ENCODE measurements around the gene KATNAL2.
"Not testable (repeated sequence)": the region's sequence is repeated elsewhere in the genome, so short reads cannot be mapped to it uniquely, and the experiment has no call there.

Gene KATNAL2

GRCh38 chr18:46939337-46939963 lies 22.0 kb downstream of the KATNAL2 start:
- no peak for DNase-seq

- no peak for DNase-seq
These were observed 22.7 kb downstream of the KATNAL2 start for GRCh38 chr18:46939998-46940571.

GRCh38 chr18:46942646-46943045 lies 25.2 kb downstream of the KATNAL2 start:
- DNase-seq: no peak

GRCh38 chr18:46946656-46947282 lies 29.4 kb downstream of the KATNAL2 start:
- peak; percentile 93 for DNase-seq

GRCh38 chr18:46950064-46950656 lies 32.8 kb downstream of the KATNAL2 start:
- peak; percentile 60 for DNase-seq

GRCh38 chr18:46953195-46953594 lies 35.8 kb downstream of the KATNAL2 start:
- DNase-seq: no peak

- DNase-seq: no peak
These were observed 40.8 kb downstream of the KATNAL2 start for GRCh38 chr18:46958209-46958608.

GRCh38 chr18:46963656-46964578 lies 46.5 kb downstream of the KATNAL2 start:
- not testable (repeated sequence) for DNase-seq

GRCh38 chr18:46964579-46965293 lies 47.3 kb downstream of the KATNAL2 start:
- DNase-seq: not testable (repeated sequence)

- not testable (repeated sequence) for DNase-seq
These were observed 48.9 kb downstream of the KATNAL2 start for GRCh38 chr18:46966266-46966665.

GRCh38 chr18:46969551-46969950 lies 52.1 kb downstream of the KATNAL2 start:
- not testable (repeated sequence) for DNase-seq

- not testable (repeated sequence) for DNase-seq
These were observed 102.5 kb downstream of the KATNAL2 start for GRCh38 chr18:47019870-47020269.

GRCh38 chr18:47020757-47021156 lies 103.4 kb downstream of the KATNAL2 start:
- DNase-seq: not testable (repeated sequence)

- DNase-seq: not testable (repeated sequence)
These were observed 105.4 kb downstream of the KATNAL2 start for GRCh38 chr18:47022821-47023220.

- not testable (repeated sequence) for DNase-seq
These were observed 106.5 kb downstream of the KATNAL2 start for GRCh38 chr18:47023769-47024465.

- not testable (repeated sequence) for DNase-seq
These were observed 108.3 kb downstream of the KATNAL2 start for GRCh38 chr18:47025557-47026174.

- not testable (repeated sequence) for DNase-seq
These were observed 111.3 kb downstream of the KATNAL2 start for GRCh38 chr18:47028738-47029137.

GRCh38 chr18:47029684-47030353 lies 112.4 kb downstream of the KATNAL2 start:
- not testable (repeated sequence) for DNase-seq

GRCh38 chr18:47030887-47031286 lies 113.5 kb downstream of the KATNAL2 start:
- DNase-seq: not testable (repeated sequence)

- no peak for DNase-seq
These were observed 115.5 kb downstream of the KATNAL2 start for GRCh38 chr18:47032945-47033344.

All from NCI-H82 (cell line).